GM21825 (cell line): ENCODE measurements around the gene HYI.
"Not testable (repeated sequence)": the region's sequence is repeated elsewhere in the genome, so short reads cannot be mapped to it uniquely, and the experiment has no call there.

Experiments used
- ATAC-seq: cut with Tn5 transposase; IDR thresholded peaks from one replicate; pipeline ENCODE4 v1.9.1; 2021; ENCODE audit warnings: mild to moderate bottlenecking, moderate library complexity; ENCODE audit not compliant: unreplicated experiment

Gene HYI, protein sequence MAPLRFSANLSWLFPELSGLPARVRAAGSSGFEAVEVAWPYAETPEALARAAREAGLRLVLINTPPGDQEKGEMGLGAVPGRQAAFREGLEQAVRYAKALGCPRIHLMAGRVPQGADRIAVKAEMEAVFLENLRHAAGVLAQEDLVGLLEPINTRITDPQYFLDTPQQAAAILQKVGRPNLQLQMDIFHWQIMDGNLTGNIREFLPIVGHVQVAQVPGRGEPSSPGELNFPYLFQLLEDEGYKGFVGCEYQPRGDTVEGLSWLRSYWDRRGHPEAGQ

GRCh38 chr1:43453442-43454269 is at the start of gene HYI:
TSS of gene HYI (minus strand) at chr1:43453931. CDS start at chr1:43453793, 138 bp downstream.
- ATAC-seq = no peak

- not testable (repeated sequence) for ATAC-seq
These were observed 48.1 kb upstream of the HYI start for GRCh38 chr1:43501806-43502205.

DNA sequence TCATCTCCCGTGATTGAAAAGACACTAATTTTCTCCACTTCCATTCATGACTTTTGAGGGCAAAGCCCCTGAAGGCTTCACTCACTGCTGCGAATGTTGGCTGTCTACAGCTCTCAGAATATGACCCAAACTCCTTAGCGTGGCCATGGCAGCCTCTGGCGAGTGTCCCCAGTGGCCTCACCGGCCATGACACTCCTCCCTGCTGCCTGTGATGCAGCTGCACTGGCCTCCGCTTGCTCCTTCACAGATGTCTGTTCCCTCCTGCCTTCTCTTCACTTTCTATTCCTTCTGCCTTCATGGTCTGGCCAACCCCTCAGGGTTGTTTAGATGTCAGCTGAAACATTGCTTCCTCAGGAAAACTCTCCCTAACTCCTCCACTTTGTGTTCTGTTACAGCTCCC is 46.2 kb upstream of the HYI start:
- ATAC-seq = no peak

DNA sequence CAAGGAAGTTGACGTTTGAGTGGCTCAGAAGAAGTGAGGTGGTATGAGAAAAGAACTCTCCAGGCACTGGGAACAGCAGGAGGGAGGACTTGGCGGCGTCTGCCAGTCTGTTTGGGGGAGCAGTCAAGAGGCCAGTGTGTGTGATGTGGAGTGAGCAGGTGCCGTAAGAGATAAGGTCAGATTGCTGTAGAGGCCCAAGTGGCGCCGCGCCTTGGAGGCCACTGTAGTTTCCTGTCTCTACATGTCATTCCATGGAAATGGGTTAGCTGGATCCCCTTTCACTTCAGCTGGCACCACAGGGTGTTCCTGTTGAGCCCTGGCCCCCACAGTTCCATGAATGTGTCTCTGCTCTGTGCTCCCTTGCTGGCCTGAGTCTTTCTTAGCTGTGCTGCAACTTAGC is 41.5 kb upstream of the HYI start:
- ATAC-seq = no peak

GRCh38 chr1:43493661-43494450 is 40.1 kb upstream of the HYI start:
- no peak for ATAC-seq

DNA sequence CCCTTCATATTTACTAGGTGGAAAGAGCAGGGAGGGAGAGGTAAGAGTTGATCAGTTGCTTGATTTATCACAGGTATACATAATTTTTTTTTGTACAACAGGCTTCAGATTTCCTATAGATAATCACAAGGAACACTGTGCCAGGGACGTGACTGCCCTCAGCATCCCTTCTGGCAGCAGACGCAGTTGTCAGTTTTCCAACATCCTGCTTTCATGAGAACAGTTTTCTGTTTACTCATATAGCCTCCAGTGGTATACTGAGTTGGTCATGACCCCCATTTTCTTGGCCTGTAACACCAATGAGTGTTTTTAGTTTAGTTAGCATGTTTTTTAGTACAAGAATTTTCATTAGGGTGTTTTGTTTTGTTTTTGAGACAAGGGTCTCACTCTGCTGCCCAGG is 39.1 kb upstream of the HYI start:
- no peak for ATAC-seq

GRCh38 chr1:43491061-43491460 is 37.3 kb upstream of the HYI start:
- ATAC-seq = no peak

DNA sequence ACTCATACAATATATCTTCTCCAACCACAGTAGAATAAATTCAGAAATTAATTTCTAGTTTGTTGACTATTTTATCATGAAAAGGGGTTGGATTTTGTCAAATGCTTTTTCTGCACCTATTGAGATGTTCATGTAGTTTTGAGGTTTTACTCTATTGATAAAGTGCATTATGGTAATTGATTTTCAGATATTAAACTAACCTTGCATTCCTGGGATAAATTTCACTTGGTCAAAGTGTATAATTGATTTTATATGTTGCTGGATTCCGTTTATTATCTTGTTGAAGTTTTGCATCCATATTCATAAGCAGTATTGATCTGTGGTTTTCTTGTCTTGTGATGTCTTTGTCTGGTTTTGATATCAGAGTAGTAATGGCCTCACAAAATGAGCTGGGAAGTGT is 34.4 kb upstream of the HYI start:
- ATAC-seq = no peak

GRCh38 chr1:43484367-43484766 is 30.6 kb upstream of the HYI start:
- ATAC-seq = no peak

DNA sequence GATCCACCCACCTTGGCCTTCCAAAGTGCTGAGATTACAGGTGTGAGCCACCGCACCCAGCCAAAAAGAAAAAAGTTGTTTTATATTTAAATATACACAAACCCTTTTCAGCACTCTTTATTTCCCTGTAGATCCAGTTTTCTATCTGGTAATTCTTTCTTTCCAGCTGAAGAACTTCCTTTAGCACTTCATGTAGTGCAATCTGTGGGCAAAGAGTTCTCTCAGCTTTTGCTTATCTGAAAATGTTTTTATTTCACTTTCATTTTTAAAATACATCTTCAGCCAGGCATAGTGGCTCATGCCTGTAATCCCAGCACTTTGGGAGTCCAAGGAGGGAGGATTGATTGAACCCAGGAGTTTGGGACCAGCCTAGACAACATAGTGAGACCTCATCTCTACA is 28.5 kb upstream of the HYI start:
- no peak for ATAC-seq

GRCh38 chr1:43481491-43481890 is 27.8 kb upstream of the HYI start:
- ATAC-seq = no peak

DNA sequence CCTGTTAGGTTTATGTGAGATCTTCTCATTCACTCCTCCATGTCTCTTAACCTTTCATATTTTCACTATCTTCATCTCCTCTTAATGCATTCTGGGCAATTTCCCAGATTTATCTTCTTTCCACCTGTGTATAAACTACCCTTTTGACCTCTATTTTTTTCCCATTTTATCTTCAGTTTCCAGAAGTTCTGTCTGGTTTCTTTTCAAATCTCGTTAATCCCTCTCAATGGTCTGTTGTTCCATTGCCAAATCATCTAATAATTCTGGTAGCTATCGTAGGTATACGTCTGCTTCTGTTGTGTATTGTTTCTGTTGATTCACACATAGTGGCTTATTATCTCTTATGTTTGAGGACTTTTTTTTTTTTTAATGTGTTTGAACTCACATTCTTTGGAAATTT is 25.7 kb upstream of the HYI start:
- ATAC-seq = no peak

- ATAC-seq = no peak
These were observed 24.0 kb upstream of the HYI start for GRCh38 chr1:43477716-43478115.

DNA sequence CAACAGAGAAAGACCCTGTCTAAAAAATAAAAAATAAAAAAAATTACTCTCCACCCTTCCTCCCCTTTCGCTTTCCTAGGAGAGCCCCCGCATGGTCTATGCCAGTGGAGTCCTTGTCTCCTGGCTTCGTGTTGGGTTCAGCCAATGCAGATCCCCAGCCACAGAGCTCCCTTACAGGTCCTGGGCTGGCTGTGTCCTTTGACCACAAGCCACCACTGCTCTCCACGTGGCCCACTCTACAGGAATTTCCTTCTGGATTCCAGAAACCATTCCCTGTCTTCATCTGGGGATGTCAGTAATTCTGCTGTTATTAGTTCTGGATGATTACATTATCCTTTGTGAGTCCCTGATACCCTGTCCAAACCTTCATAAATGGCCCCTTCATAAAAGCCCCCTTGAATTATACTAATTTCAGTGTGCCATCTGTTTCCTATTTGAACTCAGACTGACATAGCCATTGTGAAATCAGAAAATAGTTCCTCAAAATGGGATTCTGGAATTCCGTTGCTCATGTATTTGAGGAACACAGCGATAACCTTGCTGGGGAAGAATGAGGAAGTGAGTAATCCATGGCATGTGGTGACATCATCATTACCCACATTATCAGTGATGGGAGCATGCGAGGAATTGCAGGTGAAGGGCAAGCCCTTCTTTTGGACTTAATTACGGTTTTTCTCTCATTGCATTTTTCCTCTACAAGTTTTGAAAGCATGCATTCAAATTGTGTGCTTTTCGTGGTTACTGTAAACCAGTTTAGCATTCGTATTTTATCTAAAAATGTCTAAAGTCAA is 22.1 kb upstream of the HYI start:
- ATAC-seq = not testable (repeated sequence)

GRCh38 chr1:43473463-43473862 is 19.7 kb upstream of the HYI start:
- ATAC-seq = no peak

GRCh38 chr1:43472463-43473151 is 18.9 kb upstream of the HYI start:
- not testable (repeated sequence) for ATAC-seq

DNA sequence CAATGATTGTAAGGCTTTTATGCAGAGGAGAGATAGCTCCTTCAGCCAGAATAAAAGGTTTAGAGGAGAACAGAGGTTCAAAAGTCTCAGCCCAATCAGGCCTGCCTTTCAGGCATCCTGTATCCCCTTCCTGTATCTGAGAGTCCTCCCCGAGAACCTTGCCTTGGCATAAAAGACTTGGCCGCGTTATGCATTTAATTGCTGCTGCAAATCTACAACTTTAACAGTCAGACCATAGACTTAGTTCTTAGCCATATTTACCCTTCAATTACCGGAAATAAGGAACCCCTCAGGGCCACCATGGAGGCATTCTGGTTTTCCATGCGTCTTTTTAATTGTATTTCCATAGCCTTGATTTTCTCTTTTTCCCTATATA is 18.3 kb upstream of the HYI start:
- ATAC-seq = no peak

GRCh38 chr1:43469932-43470331 is 16.2 kb upstream of the HYI start:
- ATAC-seq = no peak

DNA sequence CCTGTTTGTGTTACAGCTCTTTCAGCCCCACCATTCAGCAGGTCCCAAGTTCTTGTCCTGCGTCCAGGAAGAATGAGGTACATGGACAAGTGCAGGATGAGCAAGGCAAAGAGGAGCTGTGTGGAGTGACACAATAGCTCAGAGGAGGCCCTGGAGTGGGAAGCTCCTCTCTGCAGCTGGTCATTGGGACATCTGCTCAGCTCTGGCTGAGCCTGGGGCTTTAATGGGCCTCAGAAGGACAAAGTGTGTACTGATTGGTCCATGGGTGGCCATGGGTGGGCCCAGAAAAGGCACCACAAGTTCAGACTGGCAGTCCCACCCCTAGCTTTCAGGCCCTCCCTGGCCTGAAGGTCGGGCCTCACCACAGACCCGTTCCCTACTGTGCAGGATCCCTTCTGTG is 14.7 kb upstream of the HYI start:
- ATAC-seq = no peak

- no peak for ATAC-seq
These were observed 12.7 kb upstream of the HYI start for GRCh38 chr1:43466403-43466802.
